ENCODE data around the gene OTOG.

OTOG gene

DNA sequence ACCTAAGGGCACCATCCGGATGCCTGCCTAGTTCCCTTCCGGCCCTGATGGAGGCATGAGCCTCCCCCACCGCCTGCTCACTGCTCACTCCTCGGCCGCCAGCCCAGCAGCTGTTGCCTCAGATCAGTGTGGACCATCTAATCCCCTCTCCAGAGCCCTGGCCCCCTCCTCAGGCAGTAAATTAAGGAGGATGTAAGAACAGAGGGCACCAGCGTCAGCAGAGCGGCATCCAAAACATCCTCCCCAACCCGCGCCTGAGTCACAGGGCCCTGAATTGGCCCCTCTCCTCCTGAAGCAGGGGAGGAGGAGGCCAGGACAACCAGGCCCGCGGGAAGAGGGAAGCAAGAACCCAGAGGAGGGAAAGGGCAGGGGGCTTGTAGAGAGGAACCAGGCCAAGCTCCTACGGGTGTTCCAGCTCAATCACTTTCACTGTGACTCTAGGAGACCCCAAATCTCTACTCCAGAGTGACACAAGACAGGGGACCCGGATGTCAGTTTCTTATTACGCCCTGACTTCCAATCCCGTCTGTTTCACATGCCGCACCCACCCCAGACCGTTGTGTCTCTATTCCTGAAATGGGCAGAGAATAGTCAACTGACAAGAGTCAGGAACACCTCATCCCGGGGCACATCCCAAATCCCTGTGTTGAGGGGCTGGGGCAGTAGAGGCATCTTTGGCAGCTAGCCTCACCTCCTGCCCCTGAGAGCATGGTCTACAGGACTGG lies 141.0 kb downstream of the OTOG start:
- Histone ChIP-seq H2AFZ (ENCODE audit: low read length) (no peak overlapping the region), H3K4me2 (ENCODE audit: low read depth, low read length, poor library complexity, severe bottlenecking) (no peak overlapping the region), H3K4me3 (ENCODE audit: low read length, poor library complexity, severe bottlenecking) (no peak overlapping the region), H3F3A (ENCODE audit: low read depth) (no peaks in the 10 kb centered on the region), H3K27me3 (ENCODE audit: insufficient read depth, low read length, poor library complexity, severe bottlenecking) (peaks cover 4% of the 10 kb centered on the region), H3K9me2 (replicated peaks; ENCODE audit: low read depth, low read length) (no peaks in the 10 kb centered on the region), H3K36me3 (ENCODE audit: insufficient read depth, low read length) (no peaks in the 10 kb centered on the region), H4K20me1 (ENCODE audit: insufficient read depth, low read length, poor library complexity, severe bottlenecking) (no peaks in the 10 kb centered on the region), H3K79me2 (ENCODE audit: insufficient read depth, low read length) (no peaks in the 10 kb centered on the region), H3K4me1 (ENCODE audit: insufficient read depth, low read length, poor library complexity, severe bottlenecking) (no peaks in the 10 kb centered on the region), H3K9me3 (ENCODE audit: insufficient read depth, low read depth, low read length) (no peaks in the 10 kb centered on the region), H3K9ac (ENCODE audit: low read depth, low read length, poor library complexity, severe bottlenecking) (no peak overlapping the region)
- TF ChIP-seq, protein P1, sequence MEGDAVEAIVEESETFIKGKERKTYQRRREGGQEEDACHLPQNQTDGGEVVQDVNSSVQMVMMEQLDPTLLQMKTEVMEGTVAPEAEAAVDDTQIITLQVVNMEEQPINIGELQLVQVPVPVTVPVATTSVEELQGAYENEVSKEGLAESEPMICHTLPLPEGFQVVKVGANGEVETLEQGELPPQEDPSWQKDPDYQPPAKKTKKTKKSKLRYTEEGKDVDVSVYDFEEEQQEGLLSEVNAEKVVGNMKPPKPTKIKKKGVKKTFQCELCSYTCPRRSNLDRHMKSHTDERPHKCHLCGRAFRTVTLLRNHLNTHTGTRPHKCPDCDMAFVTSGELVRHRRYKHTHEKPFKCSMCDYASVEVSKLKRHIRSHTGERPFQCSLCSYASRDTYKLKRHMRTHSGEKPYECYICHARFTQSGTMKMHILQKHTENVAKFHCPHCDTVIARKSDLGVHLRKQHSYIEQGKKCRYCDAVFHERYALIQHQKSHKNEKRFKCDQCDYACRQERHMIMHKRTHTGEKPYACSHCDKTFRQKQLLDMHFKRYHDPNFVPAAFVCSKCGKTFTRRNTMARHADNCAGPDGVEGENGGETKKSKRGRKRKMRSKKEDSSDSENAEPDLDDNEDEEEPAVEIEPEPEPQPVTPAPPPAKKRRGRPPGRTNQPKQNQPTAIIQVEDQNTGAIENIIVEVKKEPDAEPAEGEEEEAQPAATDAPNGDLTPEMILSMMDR (conservative IDR thresholded peaks at IDR 0.05; ENCODE audit: low read length), result no peak
- TF ChIP-seq EZH2phosphoT487 (IDR thresholded peaks at IDR 0.05; ENCODE audit: borderline replicate concordance), result no peak

DNA sequence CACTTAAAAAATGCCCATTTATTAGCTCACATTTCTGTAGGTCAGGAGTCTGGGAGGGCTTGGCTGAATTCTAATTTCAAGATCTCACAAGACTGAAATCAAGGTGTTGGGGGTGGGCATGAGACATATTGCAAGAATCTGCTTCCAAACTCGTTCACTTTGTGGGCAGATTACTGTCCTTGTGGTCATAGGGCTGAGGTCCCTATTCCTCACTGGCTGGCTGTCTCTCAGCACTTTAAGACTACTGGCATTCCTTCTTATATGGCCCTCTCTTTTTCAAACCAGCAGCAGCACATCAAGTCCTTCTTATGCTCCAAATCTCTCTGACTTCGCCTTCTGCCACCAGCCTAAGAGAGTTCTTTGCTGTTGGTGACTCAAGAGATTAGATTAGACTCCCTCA lies 144.5 kb downstream of the OTOG start:
- TF ChIP-seq EZH2phosphoT487 (IDR thresholded peaks at IDR 0.05; ENCODE audit: borderline replicate concordance), result no peak
- TF ChIP-seq, protein P1 (conservative IDR thresholded peaks at IDR 0.05; ENCODE audit: low read length), result no peak
- no peak overlapping the region for H3K9ac ChIP-seq (ENCODE audit: low read depth, low read length, poor library complexity, severe bottlenecking)
- H3K36me3 ChIP-seq (ENCODE audit: insufficient read depth, low read length), result no peaks in the 10 kb centered on the region
- H3K4me1 ChIP-seq (ENCODE audit: insufficient read depth, low read length, poor library complexity, severe bottlenecking), result no peaks in the 10 kb centered on the region
- no peak overlapping the region for H3K4me3 ChIP-seq (ENCODE audit: low read length, poor library complexity, severe bottlenecking)
- H3K27me3 ChIP-seq (ENCODE audit: insufficient read depth, low read length, poor library complexity, severe bottlenecking), result peaks cover 4% of the 10 kb centered on the region
- H3K9me2 ChIP-seq (replicated peaks; ENCODE audit: low read depth, low read length), result no peaks in the 10 kb centered on the region
- no peaks in the 10 kb centered on the region for H3F3A ChIP-seq (ENCODE audit: low read depth)
- no peak overlapping the region for H2AFZ ChIP-seq (ENCODE audit: low read length)
- H3K4me2 ChIP-seq (ENCODE audit: low read depth, low read length, poor library complexity, severe bottlenecking), result no peak overlapping the region
- no peaks in the 10 kb centered on the region for H4K20me1 ChIP-seq (ENCODE audit: insufficient read depth, low read length, poor library complexity, severe bottlenecking)
- H3K79me2 ChIP-seq (ENCODE audit: insufficient read depth, low read length), result no peaks in the 10 kb centered on the region
- H3K9me3 ChIP-seq (ENCODE audit: insufficient read depth, low read depth, low read length), result no peaks in the 10 kb centered on the region

DNA sequence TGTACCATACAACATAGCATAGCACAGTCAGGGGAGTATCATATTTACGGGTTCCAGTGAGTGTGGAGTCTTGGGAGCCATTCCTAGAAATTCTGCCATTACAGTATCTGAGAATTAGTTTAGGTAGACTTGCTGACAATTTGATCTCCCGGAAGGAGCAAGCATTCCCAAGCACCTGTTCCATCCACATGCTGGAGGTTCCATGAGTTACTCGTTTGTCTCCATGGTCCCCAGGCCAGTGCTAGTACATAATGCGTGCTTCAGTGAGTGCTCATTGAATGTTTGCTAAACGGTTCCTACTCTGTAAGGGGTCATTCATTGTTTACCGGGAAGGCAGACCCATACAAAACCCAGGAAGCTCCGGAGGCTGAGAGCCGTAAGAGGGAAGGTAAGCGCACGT lies 144.9 kb downstream of the OTOG start:
- H3K9me2 ChIP-seq (replicated peaks; ENCODE audit: low read depth, low read length), result no peaks in the 10 kb centered on the region
- no peak overlapping the region for H3K9ac ChIP-seq (ENCODE audit: low read depth, low read length, poor library complexity, severe bottlenecking)
- no peak overlapping the region for H2AFZ ChIP-seq (ENCODE audit: low read length)
- TF ChIP-seq EZH2phosphoT487 (IDR thresholded peaks at IDR 0.05; ENCODE audit: borderline replicate concordance), result no peak
- TF ChIP-seq, protein P1 (conservative IDR thresholded peaks at IDR 0.05; ENCODE audit: low read length), result no peak
- no peaks in the 10 kb centered on the region for H3K79me2 ChIP-seq (ENCODE audit: insufficient read depth, low read length)
- H4K20me1 ChIP-seq (ENCODE audit: insufficient read depth, low read length, poor library complexity, severe bottlenecking), result no peaks in the 10 kb centered on the region
- H3K36me3 ChIP-seq (ENCODE audit: insufficient read depth, low read length), result no peaks in the 10 kb centered on the region
- no peak overlapping the region for H3K4me3 ChIP-seq (ENCODE audit: low read length, poor library complexity, severe bottlenecking)
- no peak overlapping the region for H3K4me2 ChIP-seq (ENCODE audit: low read depth, low read length, poor library complexity, severe bottlenecking)
- H3K4me1 ChIP-seq (ENCODE audit: insufficient read depth, low read length, poor library complexity, severe bottlenecking), result no peaks in the 10 kb centered on the region
- H3K27me3 ChIP-seq (ENCODE audit: insufficient read depth, low read length, poor library complexity, severe bottlenecking), result peaks cover 4% of the 10 kb centered on the region
- H3F3A ChIP-seq (ENCODE audit: low read depth), result no peaks in the 10 kb centered on the region
- no peaks in the 10 kb centered on the region for H3K9me3 ChIP-seq (ENCODE audit: insufficient read depth, low read depth, low read length)
